HG03280 (cell line): ENCODE results near the gene CAPN11.

Source experiments
- ATAC-seq: cut with Tn5 transposase; IDR thresholded peaks from one replicate; pipeline ENCODE4 v1.9.1; 2021; ENCODE audit warnings: mild to moderate bottlenecking, moderate library complexity; ENCODE audit not compliant: unreplicated experiment

CAPN11 gene

DNA sequence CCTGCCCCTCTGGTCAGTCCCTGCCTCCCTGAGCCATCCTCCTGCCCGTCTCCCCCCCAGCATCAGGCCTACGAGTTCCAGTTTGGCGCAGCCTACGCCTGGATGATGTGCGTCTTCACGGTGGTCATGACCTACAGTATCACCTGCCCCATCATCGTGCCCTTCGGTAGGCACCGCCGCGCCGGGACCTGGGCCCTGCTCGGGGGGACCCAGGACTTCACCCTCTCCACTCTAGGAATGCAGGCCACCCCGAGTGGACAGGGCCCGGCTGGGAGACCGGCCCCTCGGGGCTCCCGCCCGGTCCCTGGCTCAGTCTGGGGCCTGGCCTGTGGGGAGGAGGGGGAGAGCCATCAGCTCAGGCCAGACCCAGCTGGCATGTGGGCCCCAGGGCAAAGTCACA lies 6.1 kb upstream of the CAPN11 start:
- ATAC-seq: no peak

GRCh38 chr6:44154067-44154466 lies 4.6 kb upstream of the CAPN11 start:
- no peak for ATAC-seq

DNA sequence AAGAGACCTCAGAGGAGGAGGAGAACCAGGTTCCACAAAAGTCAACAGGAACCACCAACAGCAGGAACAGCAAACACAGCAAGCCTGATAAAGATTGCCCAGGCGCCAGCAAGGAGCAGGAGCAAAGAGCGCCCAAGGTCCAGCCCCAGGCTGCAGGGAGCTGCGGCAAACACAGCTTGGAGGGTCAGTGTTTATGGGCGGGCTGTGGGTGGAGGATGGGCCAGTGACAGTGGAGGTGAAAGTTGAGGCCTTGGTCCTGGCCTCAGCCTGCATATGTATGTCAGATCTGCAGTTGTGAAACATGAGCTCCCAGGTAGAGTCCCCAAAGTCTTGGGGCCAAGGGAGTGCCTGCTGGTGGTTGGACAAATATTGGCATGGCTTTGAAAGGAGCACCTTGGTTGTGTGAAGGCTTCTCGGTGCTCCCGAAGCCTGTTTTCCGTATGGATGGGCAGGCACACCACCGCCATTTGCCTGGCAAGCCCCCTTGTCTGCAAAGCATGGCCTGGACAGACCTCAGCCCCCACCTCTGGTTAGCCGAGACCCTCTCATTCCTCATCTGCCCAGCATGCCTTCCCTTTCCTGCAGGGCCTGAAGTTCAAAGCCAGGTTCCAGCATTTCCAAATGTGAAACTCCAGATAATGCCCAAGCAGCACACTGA lies 2.0 kb upstream of the CAPN11 start:
- ATAC-seq: no peak

GRCh38 chr6:44157152-44157521 lies 1.5 kb upstream of the CAPN11 start:
- ATAC-seq: no peak

DNA sequence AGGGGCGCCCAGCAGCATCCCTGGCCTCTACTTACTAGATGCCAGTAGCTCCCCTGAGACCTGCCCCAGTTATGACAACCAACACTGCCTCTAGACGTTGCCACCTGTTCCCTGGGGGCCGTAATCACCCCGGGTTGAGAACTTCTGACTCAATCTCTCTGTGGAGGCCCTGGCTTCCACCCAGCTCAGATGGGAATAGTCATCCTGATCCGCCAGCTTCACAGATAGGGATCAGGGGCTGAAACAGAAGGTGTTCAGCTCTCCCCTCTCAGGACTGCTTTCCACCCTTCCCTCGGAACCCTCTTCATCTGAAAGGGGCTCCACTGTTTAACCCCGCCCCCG lies 3.3 kb downstream of the CAPN11 start:
- ATAC-seq: no peak

DNA sequence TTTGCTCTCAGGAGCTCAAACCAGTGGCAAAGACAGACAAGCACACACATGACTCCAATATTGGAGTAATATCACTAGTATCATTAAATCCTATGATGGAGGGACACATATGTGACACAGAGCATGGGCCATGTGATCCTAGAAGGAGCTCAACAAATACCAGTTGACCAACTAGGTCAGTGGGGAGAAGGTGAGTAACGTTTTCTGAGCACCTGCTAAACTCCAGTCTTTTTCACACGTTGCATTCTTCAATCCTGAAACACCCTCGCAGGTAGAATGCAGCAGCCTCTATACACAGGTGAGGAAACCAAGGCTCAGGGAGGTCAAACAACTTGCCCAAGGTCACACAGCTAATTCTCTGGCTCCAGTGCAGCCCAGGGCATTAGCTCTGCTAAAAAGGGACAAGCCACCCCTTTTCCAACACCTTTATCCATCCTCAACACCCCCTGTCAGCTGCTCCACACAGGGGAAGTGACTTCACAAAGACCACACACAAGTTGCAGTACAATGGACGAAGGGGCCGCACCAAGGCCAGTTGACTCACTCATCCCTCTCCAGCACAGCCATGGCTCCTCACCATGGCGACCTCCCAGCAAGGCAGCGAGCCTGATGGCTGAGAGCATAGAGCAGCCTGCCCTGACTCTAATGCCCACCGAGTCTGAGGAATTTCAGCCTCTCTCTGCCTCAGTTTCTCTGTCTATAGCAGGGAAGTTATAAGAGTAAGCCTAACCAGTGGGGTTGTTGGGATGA lies 4.4 kb downstream of the CAPN11 start:
- no peak for ATAC-seq

DNA sequence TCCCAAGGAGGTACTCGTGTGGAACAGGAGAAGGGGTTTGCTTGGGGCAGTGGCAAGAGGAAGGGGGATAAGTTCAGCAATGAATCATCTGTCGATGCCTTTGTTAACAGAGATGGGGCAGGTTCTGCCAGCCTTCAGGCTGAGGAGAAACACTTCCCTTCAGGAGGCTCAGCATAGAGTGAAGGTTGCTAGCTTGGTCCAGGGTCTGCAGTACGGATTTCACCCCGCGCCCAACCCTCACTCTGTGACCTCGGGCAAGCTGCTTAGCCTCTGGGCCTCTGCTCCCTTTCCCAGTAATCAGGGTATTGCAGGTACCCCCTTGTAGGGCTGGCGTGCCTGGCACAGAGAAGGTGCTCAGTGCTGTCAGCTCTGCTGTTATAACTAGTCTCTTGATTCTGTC lies 7.5 kb downstream of the CAPN11 start:
- ATAC-seq: no peak

DNA sequence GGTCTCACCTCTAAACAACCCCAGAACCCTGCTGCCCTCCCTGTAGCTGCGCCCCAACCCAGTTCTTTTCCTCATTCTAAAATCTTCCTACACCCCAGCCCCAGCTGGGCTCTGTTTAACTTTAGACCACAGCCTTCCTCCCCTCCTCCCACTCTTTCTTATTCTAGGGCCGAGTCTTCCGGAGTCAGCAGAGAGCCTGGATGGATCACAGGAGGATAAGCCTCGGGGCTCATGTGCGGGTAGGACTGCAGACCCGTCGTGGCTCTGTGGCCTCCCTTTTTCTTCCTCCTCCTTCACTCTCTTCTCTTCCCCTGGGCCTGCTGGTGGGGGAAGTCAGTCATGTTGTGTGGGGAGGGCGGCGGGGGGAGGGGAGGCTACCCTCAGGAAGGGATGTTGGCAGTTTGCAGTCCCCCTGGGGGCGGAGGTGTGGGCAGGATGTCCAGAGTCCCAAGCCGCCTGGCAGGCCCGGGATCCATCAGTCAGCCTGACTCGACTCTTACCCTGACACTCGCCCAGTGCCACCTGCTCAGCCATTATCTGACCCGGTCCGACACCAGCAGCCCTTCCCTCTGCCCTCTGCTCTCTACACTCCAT lies 8.1 kb downstream of the CAPN11 start:
- no peak for ATAC-seq

DNA sequence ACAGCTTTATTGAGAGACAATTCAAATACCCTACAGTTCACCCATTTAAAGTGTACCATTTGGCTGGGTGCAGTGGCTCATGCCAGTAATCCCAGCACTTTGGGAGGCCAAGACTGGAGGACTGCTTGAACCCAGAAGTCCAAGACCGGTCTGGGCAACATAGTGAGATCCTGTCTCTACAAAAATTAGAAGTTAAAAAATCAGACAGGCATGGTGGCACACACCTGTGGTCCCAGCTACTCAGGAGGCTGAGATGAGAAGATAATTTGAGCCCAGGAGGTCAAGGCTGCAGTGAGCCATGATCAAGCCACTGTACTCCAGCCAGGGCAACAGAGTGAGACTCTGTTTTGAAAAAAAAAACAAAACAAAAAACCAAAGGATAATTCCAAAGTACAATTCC lies 8.9 kb downstream of the CAPN11 start:
- no peak for ATAC-seq

DNA sequence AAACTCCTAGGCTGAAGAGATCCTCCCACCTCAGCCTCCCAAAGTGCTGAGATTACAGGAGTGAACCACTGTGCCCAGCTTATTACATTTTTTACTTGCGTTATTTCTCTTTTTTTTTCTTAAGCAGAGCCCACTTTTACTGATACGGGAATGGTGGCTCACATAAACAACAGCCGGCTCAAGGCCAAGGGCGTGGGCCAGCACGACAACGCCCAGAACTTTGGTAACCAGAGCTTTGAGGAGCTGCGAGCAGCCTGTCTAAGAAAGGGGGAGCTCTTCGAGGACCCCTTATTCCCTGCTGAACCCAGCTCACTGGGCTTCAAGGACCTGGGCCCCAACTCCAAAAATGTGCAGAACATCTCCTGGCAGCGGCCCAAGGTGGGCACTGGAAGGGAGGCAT lies 10.5 kb downstream of the CAPN11 start:
- no peak for ATAC-seq

DNA sequence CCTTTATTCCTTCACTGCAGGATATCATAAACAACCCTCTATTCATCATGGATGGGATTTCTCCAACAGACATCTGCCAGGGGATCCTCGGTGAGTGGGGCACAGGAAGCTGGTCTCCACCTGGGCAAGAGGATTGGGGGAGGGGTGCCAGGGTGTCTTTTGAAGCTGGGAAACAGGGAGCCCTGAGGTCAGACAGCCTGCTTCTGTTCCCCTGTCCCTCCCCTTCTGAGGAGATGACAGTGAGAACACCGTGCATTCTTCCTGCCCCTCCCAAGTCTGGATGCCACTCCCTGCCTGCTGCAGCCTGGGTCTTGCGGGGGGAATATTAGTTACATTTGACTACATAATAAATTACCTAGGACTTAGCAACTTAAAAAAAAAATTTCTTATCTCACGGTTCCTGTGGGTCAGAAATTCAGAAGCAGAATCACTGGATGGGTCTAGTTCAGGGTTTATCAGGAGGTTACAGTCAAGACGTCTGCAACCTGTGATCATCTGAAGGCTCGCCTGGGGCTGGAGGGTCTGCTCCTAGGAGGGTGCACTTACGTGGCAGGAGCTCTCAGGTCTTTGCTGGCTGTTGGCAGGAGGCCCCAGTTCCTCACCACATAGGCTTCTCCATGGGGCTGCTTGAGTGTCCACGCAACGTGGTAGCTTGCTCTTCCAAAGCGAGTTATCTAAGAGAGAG lies 11.4 kb downstream of the CAPN11 start:
- no peak for ATAC-seq

DNA sequence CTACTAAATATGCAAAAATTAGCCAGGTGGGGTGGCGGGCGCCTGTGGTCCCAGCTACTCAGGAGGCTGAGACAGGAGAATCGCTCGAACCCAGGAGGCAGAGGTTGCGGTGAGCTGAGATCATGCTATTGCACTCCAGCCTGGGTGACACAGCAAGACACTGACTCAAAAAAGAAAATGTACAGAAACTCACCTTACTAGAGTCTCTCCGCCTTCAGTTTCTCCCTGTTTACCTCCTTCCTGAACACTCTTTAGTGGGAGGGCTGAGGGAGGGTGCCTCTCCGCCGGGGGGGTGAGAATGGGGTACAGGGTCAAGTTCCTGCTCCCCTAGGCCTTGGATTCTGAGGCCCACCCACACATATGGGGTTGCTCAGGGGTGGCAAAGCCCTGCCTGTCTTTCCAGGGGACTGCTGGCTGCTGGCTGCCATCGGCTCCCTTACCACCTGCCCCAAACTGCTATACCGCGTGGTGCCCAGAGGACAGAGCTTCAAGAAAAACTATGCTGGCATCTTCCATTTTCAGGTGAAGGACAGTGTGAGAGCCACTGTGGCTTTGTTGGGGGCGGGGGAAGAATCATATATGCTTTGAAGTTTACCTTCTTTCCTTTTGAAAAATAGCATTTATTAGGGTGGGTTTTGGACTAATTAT lies 13.4 kb downstream of the CAPN11 start:
- ATAC-seq: peak; percentile 57

DNA sequence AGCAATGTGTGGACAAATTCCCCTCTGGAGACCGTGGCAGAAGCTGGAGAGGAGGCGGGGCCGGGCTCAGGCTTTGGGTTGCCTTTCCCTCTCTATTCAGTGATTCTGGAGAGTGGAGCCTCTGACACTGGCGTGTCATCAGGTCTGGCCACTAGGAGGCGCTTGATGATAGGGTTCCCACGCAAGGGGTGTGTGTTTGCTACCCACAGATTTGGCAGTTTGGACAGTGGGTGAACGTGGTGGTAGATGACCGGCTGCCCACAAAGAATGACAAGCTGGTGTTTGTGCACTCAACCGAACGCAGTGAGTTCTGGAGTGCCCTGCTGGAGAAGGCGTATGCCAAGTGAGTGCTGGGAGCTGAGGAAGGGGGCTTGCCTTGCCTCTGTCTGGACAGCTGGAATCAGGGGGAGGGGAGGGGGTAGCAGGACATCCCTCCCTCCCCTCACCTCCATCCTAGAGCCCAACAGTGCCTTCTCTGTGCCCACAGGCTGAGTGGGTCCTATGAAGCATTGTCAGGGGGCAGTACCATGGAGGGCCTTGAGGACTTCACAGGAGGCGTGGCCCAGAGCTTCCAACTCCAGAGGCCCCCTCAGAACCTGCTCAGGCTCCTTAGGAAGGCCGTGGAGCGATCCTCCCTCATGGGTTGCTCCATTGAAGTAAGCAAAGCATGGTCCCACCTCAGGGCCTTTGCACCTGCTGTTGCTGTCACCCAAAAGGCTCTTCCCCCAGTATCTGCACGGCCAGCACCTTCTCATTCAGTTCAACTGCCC lies 14.3 kb downstream of the CAPN11 start:
- ATAC-seq: peak; percentile 64

GRCh38 chr6:44176130-44176761 lies 17.6 kb downstream of the CAPN11 start:
- no peak for ATAC-seq

- no peak for ATAC-seq
These were observed 18.3 kb downstream of the CAPN11 start for GRCh38 chr6:44176762-44177509.

DNA sequence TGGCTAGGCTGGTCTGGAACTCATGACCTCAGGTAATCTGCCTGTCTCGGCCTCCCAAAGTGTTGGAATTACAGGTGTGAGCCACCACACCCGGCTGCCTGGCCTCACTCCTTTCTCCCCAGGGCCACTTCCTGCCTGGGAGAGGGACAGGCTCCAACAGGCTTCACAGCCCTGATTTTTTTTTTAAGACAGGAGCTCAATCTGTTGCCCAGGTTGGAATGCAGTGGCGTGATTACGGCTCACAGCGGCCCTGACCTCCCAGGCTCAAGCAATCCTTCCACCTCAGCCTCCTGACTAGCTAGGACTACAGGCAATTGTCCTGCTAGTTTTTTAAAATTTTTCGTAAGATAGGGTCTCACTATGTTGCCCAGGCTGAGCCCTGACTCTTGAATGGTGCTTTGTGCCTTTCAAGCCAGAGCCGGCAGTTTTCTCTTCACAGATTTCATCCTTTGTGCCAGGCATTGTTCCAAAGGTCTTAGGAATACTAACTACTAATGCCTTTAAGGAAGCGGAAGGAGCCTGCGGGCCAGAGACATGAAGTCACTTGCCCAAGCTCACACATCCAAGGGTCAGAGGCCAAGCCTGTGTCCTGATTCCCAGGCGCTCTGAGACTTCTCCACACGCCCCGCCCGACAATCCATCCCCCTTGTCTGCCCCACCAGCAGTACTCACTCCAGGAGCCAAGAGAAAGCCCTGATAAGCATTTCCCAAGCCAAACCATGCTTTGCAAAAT lies 19.2 kb downstream of the CAPN11 start:
- no peak for ATAC-seq

DNA sequence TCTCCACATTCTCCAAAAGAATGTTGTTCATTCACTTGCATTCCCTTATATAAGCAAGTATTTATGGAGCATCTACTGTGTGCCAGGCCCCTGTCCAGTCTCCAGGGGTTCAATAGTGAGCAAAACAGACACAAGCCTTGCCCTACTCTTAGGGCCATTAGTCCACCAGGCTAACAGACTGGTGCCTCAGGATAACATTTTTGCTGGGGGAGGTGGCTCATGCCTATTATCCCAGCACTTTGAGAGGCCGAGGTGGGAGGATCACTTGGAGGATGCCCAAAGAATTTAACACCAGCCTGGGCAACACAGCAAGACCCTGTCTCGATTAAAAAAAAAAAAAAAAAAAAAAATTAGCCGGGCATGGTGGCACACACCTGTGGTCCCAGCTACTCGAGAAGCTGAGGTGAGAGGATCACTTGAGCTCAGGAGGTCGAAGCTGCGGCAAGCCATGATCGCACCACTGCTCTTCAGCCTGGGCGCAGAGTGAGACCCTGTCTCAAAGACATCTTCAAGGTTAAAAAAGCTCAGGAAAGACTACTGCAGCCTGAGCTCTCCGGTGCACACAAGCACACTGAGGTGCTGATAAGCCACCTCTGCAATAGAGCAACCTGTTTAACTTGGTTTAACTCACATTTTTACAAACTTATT lies 19.9 kb downstream of the CAPN11 start:
- ATAC-seq: no peak

- ATAC-seq: no peak
These were observed 20.5 kb downstream of the CAPN11 start for GRCh38 chr6:44179072-44179536.
